SK-N-SH (cell line): ENCODE results near the gene PALLD. TPM values are rescaled to one million over a fixed set of nuclear protein-coding genes. Genes with fewer than 3 reads are reported as not detected.

ENCODE experiments used
- CTCF ChIA-PET: fragments of 300-600, 350-600 bp; formaldehyde crosslinking; extraction: SDS; loops from one replicate; lab custom pipeline; 2021; lab: Yijun Ruan, JAX
- POLR2A ChIA-PET: fragments of 350-600 bp; sonication (Branson Sonifier 250); formaldehyde crosslinking; extraction: SDS; loops from one replicate; lab custom pipeline; 2020; ENCODE audit warnings: antibody characterized with exemption, inconsistent platforms; lab: Yijun Ruan, JAX
- DNase-seq: peaks from one replicate; pipeline ENCODE4 v3.0.0; 2012
- H2AFZ ChIP-seq: fragments of 200-600 bp; sonication (generic); 2 replicates; pipeline ENCODE4 v1.8.1; 2016; ENCODE audit warnings: antibody characterized with exemption, mild to moderate bottlenecking, low read depth
- H3F3A ChIP-seq: fragments of 200-600 bp; sonication (generic); replicated peaks from 2 replicates; pipeline ENCODE3; 2016; ENCODE audit warnings: antibody characterized with exemption, mild to moderate bottlenecking; ENCODE audit not compliant: insufficient read depth
- H3K27ac ChIP-seq, 2 experiments: fragments of 200-500 bp in 1 of 2; fragments of 200-600 bp in 1 of 2; sonication (Bioruptor generic) in 1 of 2; sonication (generic), shearing (Covaris generic) in 1 of 2; 2 replicates each; pipeline versions ENCODE4 v1.5.1 to v1.6.1; 2014 to 2016; ENCODE audit warnings: low read depth in 2 of 2, inconsistent platforms in 1 of 2, low read length in 1 of 2, mild to moderate bottlenecking in 1 of 2, mixed read lengths in 1 of 2
- H3K27me3 ChIP-seq: fragments of 200-600 bp; sonication (generic), shearing (Covaris generic); 2 replicates; pipeline ENCODE4 v1.6.1; 2016; ENCODE audit warnings: mixed run types; ENCODE audit not compliant: insufficient read depth
- H3K36me3 ChIP-seq, 2 experiments: fragments of 200-500 bp in 1 of 2; fragments of 200-600 bp in 1 of 2; sonication (Bioruptor generic) in 1 of 2; sonication (generic) in 1 of 2; replicated peaks in 1 of 2; 2 replicates each; pipeline versions ENCODE3 to v1.5.1; 2014 to 2016; ENCODE audit warnings: low read length in 1 of 2, mild to moderate bottlenecking in 1 of 2; ENCODE audit not compliant: insufficient read depth in 2 of 2, control insufficient read depth in 1 of 2
- H3K4me1 ChIP-seq, 2 experiments: fragments of 200-500 bp in 1 of 2; fragments of 200-600 bp in 1 of 2; sonication (Bioruptor generic) in 1 of 2; sonication (generic), shearing (Covaris generic) in 1 of 2; 2 replicates each; pipeline versions ENCODE4 v1.5.1 to v1.6.1; 2014 to 2016; ENCODE audit warnings: low read depth in 1 of 2, low read length in 1 of 2, mixed run types in 1 of 2; ENCODE audit not compliant: insufficient read depth in 2 of 2, control insufficient read depth in 1 of 2
- H3K4me2 ChIP-seq: fragments of 200-600 bp; sonication (generic), shearing (Covaris generic); 2 replicates; pipeline ENCODE4 v1.6.1; 2017; ENCODE audit warnings: mixed run types
- H3K4me3 ChIP-seq, 2 experiments: fragments of 200-500 bp in 1 of 2; fragments of 200-600 bp in 1 of 2; sonication (Bioruptor generic) in 1 of 2; sonication (generic), shearing (Covaris generic) in 1 of 2; 2 replicates each; pipeline versions ENCODE4 v1.5.1 to v1.8.1; 2014 to 2016; ENCODE audit warnings: low read depth in 2 of 2, inconsistent platforms in 1 of 2, low read length in 1 of 2, mild to moderate bottlenecking in 1 of 2, mixed read lengths in 1 of 2, moderate library complexity in 1 of 2
- H3K79me2 ChIP-seq: fragments of 200-600 bp; sonication (generic); 2 replicates; pipeline ENCODE4 v1.8.1; 2017; ENCODE audit warnings: mild to moderate bottlenecking; ENCODE audit not compliant: insufficient read depth
- H3K9ac ChIP-seq: fragments of 200-600 bp; sonication (generic); 2 replicates; pipeline ENCODE4 v1.6.1; 2017; ENCODE audit warnings: mixed run types
- H3K9me2 ChIP-seq: fragments of 200-600 bp; sonication (generic); 2 replicates; pipeline ENCODE4 v1.6.1; 2017; ENCODE audit warnings: mixed run types
- H3K9me3 ChIP-seq: fragments of 200-600 bp; sonication (generic); 2 replicates; pipeline ENCODE4 v1.6.1; 2017; ENCODE audit warnings: mixed run types, mild to moderate bottlenecking, moderate library complexity
- H4K20me1 ChIP-seq: fragments of 200-600 bp; sonication (generic); 2 replicates; pipeline ENCODE4 v1.6.1; 2017; ENCODE audit warnings: mild to moderate bottlenecking, mixed run types; ENCODE audit not compliant: insufficient read depth
- CHD2 ChIP-seq: fragments of 150-350 bp; IDR thresholded peaks from 2 replicates; pipeline ENCODE4 v1.6.1; 2018; ENCODE audit warnings: low read length; ENCODE audit not compliant: partially characterized antibody
- CTCF ChIP-seq: fragments of 200-600 bp; sonication (generic); IDR thresholded peaks from 2 replicates; pipeline ENCODE4 v1.6.1; 2017; ENCODE audit warnings: antibody characterized with exemption, mild to moderate bottlenecking, moderate library complexity
- EP300 ChIP-seq, 2 experiments: IDR thresholded peaks; 2 replicates each; pipeline versions ENCODE4 v1.4.0 to v1.6.1; 2012; ENCODE audit warnings: borderline replicate concordance in 1 of 2, low read depth in 1 of 2, low read length in 1 of 2
- FOSL2 ChIP-seq: IDR thresholded peaks from 2 replicates; pipeline ENCODE4 v1.4.0; 2012; ENCODE audit warnings: low read depth, mild to moderate bottlenecking, moderate library complexity, borderline replicate concordance
- IRF3 ChIP-seq: fragments of 150-350 bp; IDR thresholded peaks from 2 replicates; pipeline ENCODE4 v1.6.1; 2016; ENCODE audit warnings: mild to moderate bottlenecking, low read depth, low read length
- JUND ChIP-seq: IDR thresholded peaks from 2 replicates; pipeline ENCODE4 v1.4.0; 2012
- MAX ChIP-seq: IDR thresholded peaks from 2 replicates; pipeline ENCODE4 v1.4.0; 2012; ENCODE audit warnings: low read depth
- MEF2A ChIP-seq: IDR thresholded peaks from 2 replicates; pipeline ENCODE4 v1.4.0; 2012; ENCODE audit warnings: low read depth, borderline replicate concordance
- PBX3 ChIP-seq: IDR thresholded peaks from 2 replicates; pipeline ENCODE4; 2012
- RAD21 ChIP-seq: IDR thresholded peaks from 2 replicates; pipeline ENCODE4 v1.6.1; 2012; ENCODE audit warnings: mild to moderate bottlenecking, low read length
- REST ChIP-seq: IDR thresholded peaks from 2 replicates; pipeline ENCODE4 v1.6.1; 2012; ENCODE audit warnings: mild to moderate bottlenecking, low read depth, low read length, moderate library complexity
- RFX5 ChIP-seq: IDR thresholded peaks from 2 replicates; pipeline ENCODE4 v1.6.1; 2012; ENCODE audit warnings: mild to moderate bottlenecking, improper control_type of control experiment, low read length
- RXRA ChIP-seq: IDR thresholded peaks from 2 replicates; pipeline ENCODE4 v1.4.0; 2012; ENCODE audit warnings: low read depth, mild to moderate bottlenecking, borderline replicate concordance
- SIN3A ChIP-seq: IDR thresholded peaks from 2 replicates; pipeline ENCODE4 v1.6.1; 2012; ENCODE audit warnings: low read depth, mild to moderate bottlenecking, low read length, moderate library complexity, borderline replicate concordance
- SMC3 ChIP-seq: IDR thresholded peaks from 2 replicates; pipeline ENCODE4 v1.6.1; 2012; ENCODE audit warnings: low read depth, low read length, improper control_type of control experiment
- TCF12 ChIP-seq: IDR thresholded peaks from 2 replicates; pipeline ENCODE4 v1.4.0; 2012
- WGBS: methylation state at CpG from one replicate; pipeline ENCODE4 v1.1.6; 2017; ENCODE audit warnings: low lambda C conversion rate; 5-methylcytosine and 5-hydroxymethylcytosine counted together
- polyA plus RNA-seq, 3 experiments: library from polyadenylated mRNA; depleted of rRNA; stranded (reverse); fragments of >200 nt; gene quantifications; 2 replicates each; pipeline ENCODE4 v1.2.3, GENCODE V29; 2012

Gene PALLD
- polyA plus RNA-seq, 1 of the 3 experiments (the other 2 are of a cell fraction), result 33.0 TPM

GRCh38 chr4:168585168-168586091, 88.6 kb downstream of the PALLD start:
- Histone ChIP-seq H2AFZ (peak overlapping the region; percentile 7; the same call in 1 of the 2 replicates), H3K27me3 (no peaks in the 10 kb centered on the region), H3K27ac (peak overlapping the region in 1 of 2 experiments; percentile 77; a peak in 3 of 4 replicates), H3K36me3 (no peaks in the 10 kb centered on the region), H3K79me2 (no peaks in the 10 kb centered on the region), H3K9ac (peak overlapping the region; percentile 9; the same call in 1 of the 2 replicates), H3F3A (peaks cover 60% of the 10 kb centered on the region), H3K4me3 (no peak overlapping the region), H3K4me1 (peaks cover 5 to 47% of the 10 kb centered on the region in 2 experiments), H3K9me2 (no peaks in the 10 kb centered on the region), H3K4me2 (peak overlapping the region; percentile 21), H3K9me3 (no peaks in the 10 kb centered on the region), H4K20me1 (no peaks in the 10 kb centered on the region)
- WGBS, result 17% methylated on average over 9 of the region's 9 CpGs
- peak; percentile 90 for TF ChIP-seq SMC3
- TF ChIP-seq TCF12, result peak; percentile 29; the same call in 1 of the 2 replicates
- peak; percentile 25 for TF ChIP-seq CHD2
- no peak for TF ChIP-seq RFX5
- peak; percentile 90 for TF ChIP-seq RAD21
- no peak for TF ChIP-seq SIN3A
- TF ChIP-seq CTCF, result peak; percentile 83
- 0 out of 2 replicates have a peak, but pooled peaks have one; percentile 29 for TF ChIP-seq MAX
- no peak for TF ChIP-seq JUND
- DNase-seq, result peak; percentile 60
- ChIA-PET CTCF (interaction anchor here (0.6 to 5.1 kb wide), 47 partner anchors 9 to 1000 kb away, joined by 3 to 82 read pairs (median 4); no protein-coding TSS in a partner anchor), POLR2A (interaction anchor here (1.3 kb wide), 1 partner anchor 246 kb away, joined by 5 read pairs; no protein-coding TSS in a partner anchor)

GRCh38 chr4:168586926-168587325, 90.1 kb downstream of the PALLD start:
- peaks cover 5 to 47% of the 10 kb centered on the region in 2 experiments for H3K4me1 ChIP-seq
- WGBS, result 69% methylated on average over 4 of the region's 5 CpGs
- H3K4me2 ChIP-seq, result peak overlapping the region; percentile 61
- H3K27me3 ChIP-seq, result no peaks in the 10 kb centered on the region
- DNase-seq, result no peak
- H3K9ac ChIP-seq, result peak overlapping the region; percentile 21; the same call in 1 of the 2 replicates
- no peaks in the 10 kb centered on the region for H3K9me3 ChIP-seq
- ChIA-PET CTCF (interaction anchor here (0.9 to 5.1 kb wide), 9 partner anchors 10 to 403 kb away, joined by 3 to 82 read pairs (median 6); no protein-coding TSS in a partner anchor), POLR2A (no interaction called here)
- H3F3A ChIP-seq, result peaks cover 60% of the 10 kb centered on the region
- no peaks in the 10 kb centered on the region for H3K9me2 ChIP-seq
- no peaks in the 10 kb centered on the region for H4K20me1 ChIP-seq
- no peaks in the 10 kb centered on the region for H3K79me2 ChIP-seq
- H2AFZ ChIP-seq, result no peak overlapping the region
- H3K4me3 ChIP-seq, result no peak overlapping the region
- peak overlapping the region in 1 of 2 experiments; percentile 89; a peak in 2 of 4 replicates for H3K27ac ChIP-seq
- no peaks in the 10 kb centered on the region for H3K36me3 ChIP-seq
- no peak for TF ChIP-seq SIN3A
- TF ChIP-seq IRF3, result no peak
- TF ChIP-seq TCF12, result no peak
- TF ChIP-seq RXRA, result no peak
- no peak for TF ChIP-seq EP300 (IDR thresholded peaks at IDR 0.05; ENCODE audit: borderline replicate concordance in 1 of 2, low read depth in 1 of 2, low read length in 1 of 2)
- TF ChIP-seq MEF2A, result no peak
- no peak for TF ChIP-seq REST
- TF ChIP-seq PBX3, result no peak
- no peak for TF ChIP-seq SMC3
- no peak for TF ChIP-seq FOSL2
